LNCAP (cell line): ENCODE results near the gene RBBP5.

ENCODE experiments used
- CTCF ChIP-seq: fragments of 450-650 bp; IDR thresholded peaks from 2 replicates; pipeline ENCODE4 v1.5.1; 2017; ENCODE audit warnings: mild to moderate bottlenecking

Gene RBBP5

GRCh38 chr1:205158048-205158616, 36.4 kb upstream of the RBBP5 start:
- no peak for TF ChIP-seq CTCF

- TF ChIP-seq CTCF = no peak
Measured at GRCh38 chr1:205152505-205152904, 30.7 kb upstream of the RBBP5 start.

GRCh38 chr1:205150651-205151428, 29.1 kb upstream of the RBBP5 start:
- no peak for TF ChIP-seq CTCF

- no peak for TF ChIP-seq CTCF
Measured at GRCh38 chr1:205147191-205147835, 25.5 kb upstream of the RBBP5 start.

GRCh38 chr1:205144751-205145150, 23.0 kb upstream of the RBBP5 start:
- no peak for TF ChIP-seq CTCF

- TF ChIP-seq CTCF = no peak
Measured at GRCh38 chr1:205144046-205144720, 22.4 kb upstream of the RBBP5 start.

- no peak for TF ChIP-seq CTCF
Measured at GRCh38 chr1:205142102-205142469, 20.3 kb upstream of the RBBP5 start.
